ENCODE results near the gene ESR1.

The ESR1 gene

GRCh38 chr6:151807513-151808370, at the start of gene ESR1:
TSS of gene ESR1 (plus strand) at chr6:151807682. CDS start at chr6:151807913, 231 bp downstream.
- peak; percentile 76 for DNase-seq (ENCODE audit: low read depth)
- peak within 1 kb of the TSS; percentile 44 for H3K4me3 ChIP-seq (ENCODE audit: control insufficient read depth, low read depth, low read length)
- TF ChIP-seq CTCF (conservative IDR thresholded peaks at IDR 0.05; ENCODE audit: control insufficient read depth, insufficient read depth, low read depth, low read length): no peak

GRCh38 chr6:151760486-151760885, 47.0 kb upstream of the ESR1 start:
- no peak for DNase-seq (ENCODE audit: low read depth)
- TF ChIP-seq CTCF (conservative IDR thresholded peaks at IDR 0.05; ENCODE audit: control insufficient read depth, insufficient read depth, low read depth, low read length): no peak
- no peak overlapping the region for H3K4me3 ChIP-seq (ENCODE audit: control insufficient read depth, low read depth, low read length)

- no peak for DNase-seq (ENCODE audit: low read depth)
- H3K4me3 ChIP-seq (ENCODE audit: control insufficient read depth, low read depth, low read length): no peak overlapping the region
- no peak for TF ChIP-seq CTCF (conservative IDR thresholded peaks at IDR 0.05; ENCODE audit: control insufficient read depth, insufficient read depth, low read depth, low read length)
Measured at GRCh38 chr6:151761851-151762250, 45.6 kb upstream of the ESR1 start.

DNA sequence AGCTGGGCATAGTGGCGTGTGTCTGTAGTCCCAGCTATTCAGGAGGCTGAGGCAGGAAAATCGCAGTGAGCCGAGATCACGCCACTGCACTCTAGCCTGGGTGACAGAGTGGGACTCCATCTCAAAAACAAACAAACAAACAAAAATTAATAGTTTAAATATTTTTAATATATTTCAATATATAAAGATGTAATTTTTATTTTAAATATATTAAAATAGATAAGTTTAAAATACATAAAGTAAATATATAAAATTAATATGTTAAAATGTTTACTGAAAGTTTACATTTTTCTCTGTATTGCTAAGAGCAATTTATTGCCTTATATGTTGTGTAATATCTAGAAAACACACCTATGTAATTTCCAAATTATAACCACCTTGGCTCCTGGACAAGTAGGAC, 44.7 kb upstream of the ESR1 start:
- no peak for TF ChIP-seq CTCF (conservative IDR thresholded peaks at IDR 0.05; ENCODE audit: control insufficient read depth, insufficient read depth, low read depth, low read length)
- H3K4me3 ChIP-seq (ENCODE audit: control insufficient read depth, low read depth, low read length): no peak overlapping the region
- no peak for DNase-seq (ENCODE audit: low read depth)

GRCh38 chr6:151763303-151763702, 44.2 kb upstream of the ESR1 start:
- peak; percentile 69 for DNase-seq (ENCODE audit: low read depth)
- peak; percentile 54 for TF ChIP-seq CTCF (conservative IDR thresholded peaks at IDR 0.05; ENCODE audit: control insufficient read depth, insufficient read depth, low read depth, low read length)
- peak overlapping the region; percentile 29 for H3K4me3 ChIP-seq (ENCODE audit: control insufficient read depth, low read depth, low read length)

- DNase-seq (ENCODE audit: low read depth): peak; percentile 89
- H3K4me3 ChIP-seq (ENCODE audit: control insufficient read depth, low read depth, low read length): peak overlapping the region; percentile 29
- TF ChIP-seq CTCF (conservative IDR thresholded peaks at IDR 0.05; ENCODE audit: control insufficient read depth, insufficient read depth, low read depth, low read length): peak; percentile 44
Measured at GRCh38 chr6:151763938-151764680, 43.4 kb upstream of the ESR1 start.
